Head of caudate nucleus (tissue), 42 donors: ENCODE data around the gene GALNT12.

ENCODE experiments used
- DNase-seq, 42 donors: peaks; one replicate each; pipeline versions ENCODE4 v3.0.0 to v3.0.0-alpha.2; 2020 to 2021; ENCODE audit warnings: mixed read lengths in 7 of 42
- intact Hi-C: fragments of 100-400 bp; cut with DNase I; formaldehyde crosslinking; loops from one replicate; pipeline ENCODE4 v1.15.0; 2022

Gene GALNT12

DNA sequence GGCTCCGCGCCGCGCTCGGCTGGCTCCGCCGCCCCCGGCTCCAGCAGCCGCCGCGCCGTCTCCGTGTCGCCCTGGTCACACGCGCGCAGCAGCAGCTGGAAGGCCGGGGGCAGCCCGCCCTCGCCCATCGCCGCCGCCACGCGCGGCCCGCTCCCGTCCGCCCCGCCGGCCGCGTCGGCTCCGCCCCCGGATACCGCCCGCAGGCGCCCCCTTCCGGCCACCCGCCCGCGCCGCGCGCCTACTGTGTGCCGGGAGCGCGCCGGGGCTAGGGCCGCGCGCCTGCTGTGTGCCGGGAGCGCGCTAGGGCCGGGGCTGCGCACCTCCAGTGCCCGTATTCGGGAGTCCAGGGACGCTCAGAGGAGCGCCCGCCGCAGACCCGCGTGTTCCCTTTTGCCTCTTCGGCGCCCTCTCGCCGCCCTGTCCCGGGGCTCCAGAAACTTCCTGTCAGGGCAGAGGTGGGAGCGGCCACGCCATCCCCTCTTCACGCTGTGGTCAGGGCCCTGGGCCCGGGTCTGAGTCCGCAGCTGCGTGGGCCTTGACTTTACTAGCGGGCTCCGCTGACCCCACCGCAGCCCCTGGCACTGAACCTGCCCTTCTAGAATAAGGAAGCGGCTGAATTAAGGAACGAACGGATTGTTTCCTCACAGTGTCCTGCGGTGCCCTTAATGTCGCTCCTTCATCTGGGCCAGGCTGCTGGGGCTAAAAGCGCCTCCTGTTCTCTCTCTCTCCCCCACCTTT lies 10.9 kb upstream of the GALNT12 start, which contains the start of gene ANKS6:
ANKS6 (minus strand) TSS at position 192 of the 738 bp plus-strand sequence; CDS start at position 128, 64 bp downstream.
- intact Hi-C loops = no loop called here
- peak; percentile 41 to 94 (median 86) for DNase-seq

DNA sequence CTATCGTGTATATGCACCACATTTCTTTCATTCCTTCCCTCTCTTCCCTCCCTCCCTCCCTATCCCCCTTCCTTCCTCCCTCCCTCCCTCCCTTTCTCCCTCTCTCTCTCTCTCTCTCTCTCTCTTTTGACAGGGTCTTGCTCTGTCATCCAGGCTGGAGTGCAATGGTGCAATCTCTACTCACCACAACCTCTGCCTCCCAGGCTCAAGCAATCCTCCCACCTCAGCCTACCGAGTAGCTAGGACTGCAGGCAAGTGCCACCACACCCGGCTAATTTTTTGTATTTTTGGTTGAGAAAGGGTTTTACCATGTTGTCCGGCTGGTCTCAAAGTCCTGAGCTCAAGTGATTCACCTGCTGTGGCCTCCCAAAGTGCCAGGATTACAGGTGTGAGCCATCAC lies 10.0 kb upstream of the GALNT12 start:
- intact Hi-C loops = no loop called here
- no peak for DNase-seq

DNA sequence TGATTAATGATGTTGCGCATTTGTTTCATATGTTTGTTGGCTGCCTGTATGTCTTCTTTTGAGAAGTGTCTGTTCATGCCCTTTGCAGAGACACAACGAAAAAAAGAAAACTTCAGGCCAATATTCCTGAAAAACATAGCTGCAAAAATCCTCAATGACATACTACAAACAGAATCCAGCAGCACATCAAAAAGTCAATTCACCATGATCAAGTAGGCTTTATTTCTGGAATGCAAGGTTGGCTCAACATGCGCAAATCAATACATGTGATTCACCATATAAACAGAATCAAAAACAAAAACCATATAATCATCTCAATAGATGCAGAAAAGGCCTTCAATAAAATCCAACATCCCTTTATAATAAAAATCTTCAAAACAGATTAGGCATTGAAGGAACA lies 9.2 kb upstream of the GALNT12 start:
- no peak for DNase-seq
- intact Hi-C loops = no loop called here

DNA sequence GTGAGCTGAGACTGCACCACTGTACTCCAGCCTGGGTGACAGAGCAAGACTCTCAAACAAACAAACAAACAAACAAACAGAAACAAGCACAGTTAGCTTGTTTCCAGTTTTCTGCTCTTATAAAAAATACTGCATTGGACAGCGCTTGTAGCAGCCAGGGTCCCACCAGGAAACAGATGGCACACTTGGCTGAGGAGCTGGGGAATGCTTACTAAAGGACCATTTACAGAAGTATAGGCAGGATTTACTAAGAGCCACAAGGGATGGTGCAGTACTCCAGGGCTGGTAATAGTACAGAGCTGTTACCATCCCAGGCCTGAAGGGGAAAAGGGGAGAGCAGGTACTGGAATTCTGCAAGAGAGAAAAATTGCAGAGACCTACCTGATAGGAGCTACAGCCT lies 5.9 kb upstream of the GALNT12 start:
- no peak for DNase-seq
- intact Hi-C loops = no loop called here

DNA sequence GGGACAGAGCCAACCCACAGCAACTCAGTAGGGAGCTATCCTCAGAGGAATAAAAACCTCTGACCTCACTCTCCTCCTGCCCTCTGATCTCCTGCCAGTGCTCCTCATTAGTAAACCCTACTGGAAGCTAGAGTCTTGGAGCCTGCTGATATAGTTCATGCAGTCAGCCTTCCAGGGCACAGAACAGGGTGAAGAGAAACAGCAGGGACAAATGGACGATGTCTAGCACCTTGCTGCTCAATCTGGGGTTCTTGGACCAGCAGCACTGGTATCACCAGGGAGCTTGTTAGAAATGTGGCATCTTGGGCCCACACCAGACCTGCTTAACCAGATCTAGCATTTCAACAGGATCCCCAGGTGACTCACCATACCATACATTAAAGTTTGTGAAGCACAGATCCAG lies 5.5 kb upstream of the GALNT12 start:
- DNase-seq = no peak
- intact Hi-C loops = no loop called here

GRCh38 chr9:98804083-98804482 lies 3.4 kb upstream of the GALNT12 start:
- intact Hi-C loops = no loop called here
- DNase-seq = no peak

- DNase-seq = no peak
These were observed 1.8 kb upstream of the GALNT12 start for GRCh38 chr9:98805506-98806272.

GRCh38 chr9:98806394-98807035 lies 955 bp upstream of the GALNT12 start:
- intact Hi-C loops = no loop called here
- peak in 4 of 42 donors; percentile 5 to 45 (median 22) for DNase-seq

More at GRCh38 chr9:98805506-98806272, 1.8 kb upstream of the GALNT12 start:
- intact Hi-C loops = no loop called here

DNA sequence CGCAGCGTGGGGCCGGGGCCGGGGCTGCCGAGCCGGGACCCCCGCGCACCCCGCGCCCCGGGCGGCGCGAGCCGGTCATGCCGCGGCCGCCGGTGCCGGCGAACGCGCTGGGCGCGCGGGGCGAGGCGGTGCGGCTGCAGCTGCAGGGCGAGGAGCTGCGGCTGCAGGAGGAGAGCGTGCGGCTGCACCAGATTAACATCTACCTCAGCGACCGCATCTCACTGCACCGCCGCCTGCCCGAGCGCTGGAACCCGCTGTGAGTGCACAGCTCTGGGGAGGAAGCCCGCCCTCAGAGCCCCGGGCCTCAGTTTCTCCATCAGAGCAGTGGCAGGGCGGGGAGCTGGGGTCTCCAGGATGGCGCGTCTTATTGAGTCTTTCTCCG lies 335 bp downstream of the GALNT12 start:
- intact Hi-C loops = no loop called here
- DNase-seq = peak in 13 of 42 donors; percentile 19 to 55 (median 32)

- peak in 1 of 42 donors; percentile 22 for DNase-seq
- intact Hi-C loops = no loop called here
These were observed 943 bp downstream of the GALNT12 start for GRCh38 chr9:98808411-98808815.

DNA sequence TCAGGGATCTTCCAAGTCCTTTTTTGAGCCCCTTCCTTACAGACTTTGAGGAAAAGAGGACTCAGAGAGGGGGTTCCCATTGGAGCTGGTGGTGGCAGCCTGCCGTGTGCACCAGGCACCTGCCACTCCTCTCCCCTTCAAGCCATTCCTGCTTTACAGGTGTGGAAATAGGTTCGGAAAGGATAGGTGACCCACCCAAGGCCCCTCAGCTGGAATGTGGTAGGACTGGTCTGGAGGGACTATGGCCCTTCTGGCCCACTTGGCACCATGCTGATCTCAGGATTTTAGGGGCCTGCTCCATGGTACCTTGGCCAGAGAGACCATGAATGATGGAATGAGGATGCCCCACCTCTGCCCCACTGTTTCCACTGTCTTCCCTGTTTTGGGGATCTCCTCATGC lies 1.4 kb downstream of the GALNT12 start:
- intact Hi-C loops = no loop called here
- no peak for DNase-seq

GRCh38 chr9:98809311-98810101 lies 2.0 kb downstream of the GALNT12 start:
- intact Hi-C loops = no loop called here
- DNase-seq = no peak

DNA sequence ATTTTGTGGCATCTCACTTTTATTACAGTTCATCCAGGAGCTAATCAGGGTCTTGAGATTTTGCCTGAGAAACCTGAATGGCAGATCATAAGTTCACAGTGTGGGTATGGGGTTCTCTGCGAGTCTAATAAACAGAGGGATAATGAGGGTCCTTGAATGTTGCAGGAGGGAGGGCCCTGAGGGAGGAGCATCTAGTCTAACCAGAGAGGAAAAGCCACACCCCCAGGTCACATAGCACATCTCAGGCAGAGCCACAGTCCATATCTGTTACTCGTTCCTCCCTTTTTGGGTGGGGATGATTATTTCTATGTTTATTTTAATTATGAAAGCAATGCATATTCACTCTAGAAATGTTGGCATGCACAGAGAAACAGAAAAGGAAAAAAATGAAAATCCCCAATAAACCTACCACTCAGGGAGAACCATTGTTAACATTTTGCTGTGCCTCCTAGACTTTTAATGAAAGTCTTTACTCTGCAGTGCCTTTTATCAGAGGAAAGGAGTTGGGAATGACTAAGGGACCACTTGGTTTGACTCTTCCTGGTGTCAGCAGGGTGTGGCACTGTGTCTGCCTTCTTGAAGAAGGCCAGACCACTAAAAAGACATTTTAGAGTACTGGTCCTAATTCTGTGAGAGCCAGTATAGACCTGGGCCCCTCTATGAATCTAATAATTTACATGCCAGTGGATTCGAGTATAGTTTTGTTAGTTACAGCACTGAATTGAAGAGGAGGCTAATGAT lies 2.8 kb downstream of the GALNT12 start:
- intact Hi-C loops = no loop called here
- DNase-seq = no peak

GRCh38 chr9:98811051-98811650 lies 3.7 kb downstream of the GALNT12 start:
- intact Hi-C loops = no loop called here
- no peak for DNase-seq

GRCh38 chr9:98815391-98815951 lies 8.0 kb downstream of the GALNT12 start:
- intact Hi-C loops = no loop called here
- DNase-seq = no peak

DNA sequence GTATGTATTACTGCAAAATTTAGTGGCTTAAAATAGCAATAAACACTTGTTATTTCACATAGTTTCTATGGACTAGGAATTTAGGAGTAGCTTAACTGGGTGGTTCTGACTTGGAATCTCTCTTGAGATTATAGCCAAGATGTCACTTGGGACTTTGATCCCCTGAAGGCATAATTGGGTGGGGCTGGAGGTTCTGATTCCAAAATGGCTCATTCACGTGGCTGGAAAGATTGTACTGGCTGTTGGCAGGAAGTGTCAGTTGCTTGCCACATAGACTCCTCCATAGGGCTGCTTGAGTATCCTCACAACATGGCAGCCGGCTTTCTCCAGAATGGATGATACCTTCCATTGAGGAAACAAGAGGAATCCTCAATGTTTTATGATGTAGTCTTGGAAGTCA lies 11.3 kb downstream of the GALNT12 start:
- intact Hi-C loops = no loop called here
- no peak for DNase-seq

DNA sequence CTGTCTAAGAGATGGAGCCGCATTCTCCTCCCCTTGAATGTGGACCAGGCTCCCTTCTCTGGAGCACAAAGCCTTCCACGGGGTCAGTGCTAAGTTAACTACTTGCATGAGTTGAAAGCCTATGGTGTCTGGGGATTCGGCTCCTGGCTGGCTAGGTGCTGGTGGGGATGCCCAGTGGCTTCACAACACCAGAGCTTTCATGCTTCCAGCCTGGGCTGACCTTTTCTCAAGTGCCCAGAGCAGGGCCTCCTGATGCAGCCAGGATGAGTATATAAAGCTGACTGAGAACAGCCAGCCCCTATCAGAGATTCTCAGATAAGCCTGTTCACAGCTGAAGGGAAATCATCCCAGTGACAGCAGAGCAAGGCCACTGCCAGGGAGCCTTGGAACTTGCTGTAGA lies 11.8 kb downstream of the GALNT12 start:
- no peak for DNase-seq
- intact Hi-C loops = no loop called here

GRCh38 chr9:98821831-98822230 lies 14.4 kb downstream of the GALNT12 start:
- no peak for DNase-seq
- intact Hi-C loops = no loop called here
